ENCODE results near the gene ABHD14A. TPM values are rescaled to one million over a fixed set of nuclear protein-coding genes. Genes with fewer than 3 reads are reported as not detected.
A peak's percentile ranks its signal among the peaks of the same experiment; 100 is the strongest.
"Not testable (repeated sequence)": the region's sequence is repeated elsewhere in the genome, so short reads cannot be mapped to it uniquely, and the experiment has no call there.

Gene ABHD14A
- total RNA-seq, 3 donors from 2014 or later: 11.8 to 19.7 (median 12.6) TPM

GRCh38 chr3:51983578-51984268, 8.9 kb downstream of the ABHD14A start:
- H3K27me3 Mint-ChIP-seq (ENCODE audit: low read depth): no peaks in the 10 kb centered on the region
- peaks cover 22% of the 10 kb centered on the region for H3K4me1 Mint-ChIP-seq (ENCODE audit: low read depth)
- DNase-seq: no peak
- ATAC-seq: no peak
- no peaks in the 10 kb centered on the region for H3K36me3 Mint-ChIP-seq (ENCODE audit: insufficient read depth)
- H3K4me3 Mint-ChIP-seq: peak overlapping the region; percentile 93
- H3K9me3 Mint-ChIP-seq: no peaks in the 10 kb centered on the region

- no peak for DNase-seq
- H3K36me3 Mint-ChIP-seq (ENCODE audit: insufficient read depth): no peaks in the 10 kb centered on the region
- no peak for ATAC-seq
- no peaks in the 10 kb centered on the region for H3K9me3 Mint-ChIP-seq
- peak overlapping the region; percentile 93 for H3K4me3 Mint-ChIP-seq
- no peaks in the 10 kb centered on the region for H3K27me3 Mint-ChIP-seq (ENCODE audit: low read depth)
- H3K4me1 Mint-ChIP-seq (ENCODE audit: low read depth): peaks cover 22% of the 10 kb centered on the region
Measured at GRCh38 chr3:51984269-51984647, 9.4 kb downstream of the ABHD14A start.

DNA sequence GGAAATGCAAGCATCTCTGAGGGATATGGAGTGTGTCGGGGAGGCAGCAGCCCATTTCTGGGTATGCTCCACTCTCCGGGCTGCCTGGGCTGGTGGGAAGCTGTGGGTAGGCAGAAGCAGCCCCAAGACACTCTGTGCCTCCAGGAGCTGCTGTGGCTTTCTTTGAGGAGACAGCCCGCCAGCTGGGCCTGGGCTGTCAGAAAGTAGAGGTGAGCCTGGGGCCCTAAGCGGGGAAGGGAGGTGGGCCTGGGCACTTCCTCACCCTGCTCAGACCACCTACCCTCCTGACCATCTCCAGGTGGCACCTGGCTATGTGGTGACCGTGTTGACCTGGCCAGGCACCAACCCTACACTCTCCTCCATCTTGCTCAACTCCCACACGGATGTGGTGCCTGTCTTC, 10.2 kb downstream of the ABHD14A start:
- DNase-seq: no peak
- Mint-ChIP-seq H3K4me3 (no peak overlapping the region), H3K27me3 (ENCODE audit: low read depth) (no peaks in the 10 kb centered on the region), H3K36me3 (ENCODE audit: insufficient read depth) (no peaks in the 10 kb centered on the region), H3K9me3 (no peaks in the 10 kb centered on the region), H3K4me1 (ENCODE audit: low read depth) (peaks cover 22% of the 10 kb centered on the region)
- no peak for ATAC-seq

DNA sequence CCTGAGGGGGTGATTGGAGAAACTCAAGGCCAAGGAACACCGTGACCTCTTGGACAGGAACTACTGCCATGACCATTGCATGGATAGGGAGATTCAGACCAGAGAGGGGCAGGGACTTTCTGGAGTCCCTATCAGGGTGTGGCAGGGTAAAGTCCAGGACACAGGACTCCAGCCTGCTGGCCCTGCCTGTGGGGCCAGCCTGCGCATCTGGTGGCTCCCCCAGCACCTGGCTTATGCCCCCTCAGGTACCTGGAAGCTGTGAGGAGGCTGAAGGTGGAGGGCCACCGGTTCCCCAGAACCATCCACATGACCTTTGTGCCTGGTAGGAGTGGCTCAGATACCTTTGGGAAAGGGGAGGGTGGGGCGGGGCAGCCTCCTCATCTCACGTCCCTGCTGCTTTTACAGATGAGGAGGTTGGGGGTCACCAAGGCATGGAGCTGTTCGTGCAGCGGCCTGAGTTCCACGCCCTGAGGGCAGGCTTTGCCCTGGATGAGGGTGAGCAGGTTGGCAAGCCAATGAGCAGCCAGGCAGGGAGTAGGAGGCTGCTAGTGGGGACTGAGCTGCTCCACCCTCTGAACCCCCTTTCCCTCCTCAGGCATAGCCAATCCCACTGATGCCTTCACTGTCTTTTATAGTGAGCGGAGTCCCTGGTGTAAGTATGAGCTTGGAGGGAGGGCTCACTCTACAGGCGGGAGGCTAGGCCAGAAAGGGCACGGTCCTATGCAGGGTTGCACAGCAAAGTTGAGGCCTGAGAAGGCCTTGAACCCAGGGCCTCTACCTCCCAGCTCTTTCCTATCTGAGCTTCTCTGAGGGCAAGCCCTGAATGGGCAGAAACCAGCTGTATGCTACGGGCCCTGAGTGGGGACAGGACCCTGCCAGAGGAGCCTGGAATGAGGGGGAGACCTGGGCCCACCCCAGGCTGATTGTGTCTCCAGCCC, 11.4 kb downstream of the ABHD14A start:
- no peak for DNase-seq
- Mint-ChIP-seq H3K9me3 (no peaks in the 10 kb centered on the region), H3K4me3 (no peak overlapping the region), H3K27me3 (ENCODE audit: low read depth) (no peaks in the 10 kb centered on the region), H3K36me3 (ENCODE audit: insufficient read depth) (peaks cover 3% of the 10 kb centered on the region), H3K4me1 (ENCODE audit: low read depth) (peaks cover 19% of the 10 kb centered on the region)
- no peak for ATAC-seq

- DNase-seq (no peak), ATAC-seq (no peak)
- Mint-ChIP-seq H3K4me3 (no peak overlapping the region), H3K4me1 (ENCODE audit: low read depth) (peaks cover 20% of the 10 kb centered on the region), H3K27me3 (ENCODE audit: low read depth) (no peaks in the 10 kb centered on the region), H3K9me3 (no peaks in the 10 kb centered on the region), H3K36me3 (ENCODE audit: insufficient read depth) (peaks cover 9% of the 10 kb centered on the region)
Measured at GRCh38 chr3:51987568-51987967, 12.7 kb downstream of the ABHD14A start.

GRCh38 chr3:51988286-51989146, 13.7 kb downstream of the ABHD14A start:
- no peak overlapping the region for H3K4me3 Mint-ChIP-seq

DNA sequence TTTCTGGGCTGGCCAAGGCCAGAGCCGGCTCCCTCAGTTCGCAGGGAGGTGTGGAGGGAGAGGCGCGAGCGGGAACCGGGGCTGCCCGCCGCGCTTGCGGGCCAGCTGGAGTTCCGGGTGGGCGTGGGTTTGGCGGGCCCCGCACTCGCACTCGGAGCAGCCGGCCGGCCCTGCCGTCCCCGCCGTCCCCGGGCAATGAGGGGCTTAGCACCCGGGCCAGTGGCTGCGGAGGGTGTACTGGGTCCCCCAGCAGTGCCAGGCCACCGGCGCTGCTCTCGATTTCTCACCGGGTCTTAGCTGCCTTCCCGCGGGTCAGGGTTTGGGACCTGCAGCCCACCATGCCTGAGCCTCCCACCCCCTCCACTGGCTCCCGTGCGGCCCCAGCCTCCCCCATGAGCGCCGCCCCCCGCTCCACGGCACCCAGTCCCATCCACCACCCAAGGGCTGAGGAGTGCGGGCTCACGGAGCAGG, 15.7 kb downstream of the ABHD14A start:
- peaks cover 35% of the 10 kb centered on the region for H3K36me3 Mint-ChIP-seq (ENCODE audit: insufficient read depth)
- H3K4me3 Mint-ChIP-seq; H3K27me3 Mint-ChIP-seq (ENCODE audit: low read depth); ATAC-seq; DNase-seq; H3K9me3 Mint-ChIP-seq: not testable (repeated sequence)
- H3K4me1 Mint-ChIP-seq (ENCODE audit: low read depth): peaks cover 28% of the 10 kb centered on the region

More at GRCh38 chr3:51988286-51989146, 13.7 kb downstream of the ABHD14A start:
- peaks cover 15% of the 10 kb centered on the region for H3K36me3 Mint-ChIP-seq (ENCODE audit: insufficient read depth)
- peaks cover 21% of the 10 kb centered on the region for H3K4me1 Mint-ChIP-seq (ENCODE audit: low read depth)
- H3K27me3 Mint-ChIP-seq (ENCODE audit: low read depth): no peaks in the 10 kb centered on the region
- no peak for ATAC-seq
- no peaks in the 10 kb centered on the region for H3K9me3 Mint-ChIP-seq
- DNase-seq: no peak

- H3K27me3 Mint-ChIP-seq (ENCODE audit: low read depth): no peaks in the 10 kb centered on the region
Measured at GRCh38 chr3:51992017-51992682, 17.3 kb downstream of the ABHD14A start.

GRCh38 chr3:51993657-51994056, 18.8 kb downstream of the ABHD14A start:
- Mint-ChIP-seq H3K36me3 (ENCODE audit: insufficient read depth) (peaks cover 37% of the 10 kb centered on the region), H3K4me1 (ENCODE audit: low read depth) (peaks cover 30% of the 10 kb centered on the region), H3K4me3 (peak overlapping the region; percentile 99)
- not testable (repeated sequence) for H3K9me3 Mint-ChIP-seq; ATAC-seq; DNase-seq; H3K27me3 Mint-ChIP-seq (ENCODE audit: low read depth)

More at GRCh38 chr3:51992017-51992682, 17.3 kb downstream of the ABHD14A start:
- H3K4me3 Mint-ChIP-seq: peak overlapping the region; percentile 48
- no peaks in the 10 kb centered on the region for H3K9me3 Mint-ChIP-seq
- peaks cover 37% of the 10 kb centered on the region for H3K36me3 Mint-ChIP-seq (ENCODE audit: insufficient read depth)
- no peak for DNase-seq
- ATAC-seq: no peak
- H3K4me1 Mint-ChIP-seq (ENCODE audit: low read depth): peaks cover 30% of the 10 kb centered on the region

GRCh38 chr3:51994530-51994929, 19.7 kb downstream of the ABHD14A start:
- no peak for ATAC-seq
- peak overlapping the region; percentile 99 for H3K4me3 Mint-ChIP-seq
- no peaks in the 10 kb centered on the region for H3K27me3 Mint-ChIP-seq (ENCODE audit: low read depth)
- peaks cover 30% of the 10 kb centered on the region for H3K4me1 Mint-ChIP-seq (ENCODE audit: low read depth)
- H3K9me3 Mint-ChIP-seq: no peaks in the 10 kb centered on the region
- peaks cover 37% of the 10 kb centered on the region for H3K36me3 Mint-ChIP-seq (ENCODE audit: insufficient read depth)
- DNase-seq: no peak

GRCh38 chr3:51995346-51996163, 20.7 kb downstream of the ABHD14A start, which contains the start of gene RPL29:
Gene RPL29 (minus strand): TSS chr3:51995895. CDS start chr3:51995461, 434 bp downstream.
- Mint-ChIP-seq H3K36me3 (ENCODE audit: insufficient read depth) (peaks cover 37% of the 10 kb centered on the region), H3K4me3 (peak within 1 kb of the TSS; percentile 99), H3K27me3 (ENCODE audit: low read depth) (no peaks in the 10 kb centered on the region), H3K4me1 (ENCODE audit: low read depth) (peaks cover 30% of the 10 kb centered on the region), H3K9me3 (no peaks in the 10 kb centered on the region)
- peak; percentile 87 for DNase-seq
- peak; percentile 89 to 93 for ATAC-seq

DNA sequence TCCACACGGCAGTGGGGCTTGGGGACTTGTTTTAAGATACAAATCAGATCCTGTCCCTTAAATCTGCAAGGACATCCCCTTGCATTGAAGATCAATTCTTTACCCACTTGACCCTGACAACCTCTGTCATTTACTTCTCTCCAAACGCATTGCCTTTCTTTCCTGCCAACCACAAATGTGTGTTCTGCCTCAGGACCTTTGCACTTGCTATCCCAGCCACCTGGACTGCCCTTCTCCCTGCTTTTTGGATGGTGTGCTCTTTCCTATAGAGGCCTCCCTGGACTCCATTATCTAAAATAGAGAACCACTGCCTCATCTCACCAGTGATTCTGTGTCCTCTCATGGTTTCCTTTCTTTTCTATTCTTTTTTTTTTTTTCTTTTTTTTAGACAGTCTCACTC, 22.3 kb downstream of the ABHD14A start:
- H3K4me3 Mint-ChIP-seq: peak overlapping the region; percentile 53
- no peak for ATAC-seq
- H3K36me3 Mint-ChIP-seq (ENCODE audit: insufficient read depth): peaks cover 32% of the 10 kb centered on the region

More for the DNA sequence above, 22.3 kb downstream of the ABHD14A start:
- Mint-ChIP-seq H3K27me3 (ENCODE audit: low read depth) (no peaks in the 10 kb centered on the region), H3K9me3 (no peaks in the 10 kb centered on the region), H3K4me1 (ENCODE audit: low read depth) (peaks cover 32% of the 10 kb centered on the region)
- DNase-seq: no peak

All from activated T-cell treated with anti-CD3 and anti-CD28 coated beads, Interleukin-2, amount 50 U/mL, for 4 hours (primary cell).